GM21447 (cell line): Measurements from ENCODE around the gene ZNF578.
"Not testable (repeated sequence)": the region's sequence is repeated elsewhere in the genome, so short reads cannot be mapped to it uniquely, and the experiment has no call there.

ENCODE experiments used
- ATAC-seq: cut with Tn5 transposase; IDR thresholded peaks from one replicate; pipeline ENCODE4 v1.9.1; 2021; ENCODE audit not compliant: unreplicated experiment

ZNF578 gene

GRCh38 chr19:52557231-52557995 lies 104.1 kb downstream of the ZNF578 start:
- no peak for ATAC-seq

- ATAC-seq = not testable (repeated sequence)
Observed at GRCh38 chr19:52558732-52559445, 105.5 kb downstream of the ZNF578 start.

- not testable (repeated sequence) for ATAC-seq
Observed at GRCh38 chr19:52561611-52562010, 108.3 kb downstream of the ZNF578 start.
